Measurements from ENCODE around the gene HSPA9.

The HSPA9 gene

GRCh38 chr5:138557677-138558076 lies 17.5 kb downstream of the HSPA9 start:
- DNase-seq, result no peak

GRCh38 chr5:138554143-138554542 lies 21.1 kb downstream of the HSPA9 start:
- DNase-seq, result no peak

GRCh38 chr5:138553437-138554095 lies 21.6 kb downstream of the HSPA9 start:
- DNase-seq, result no peak

GRCh38 chr5:138552657-138553056 lies 22.5 kb downstream of the HSPA9 start:
- peak; percentile 56 for DNase-seq

- DNase-seq, result no peak
Observed at GRCh38 chr5:138549414-138549813, 25.8 kb downstream of the HSPA9 start.

GRCh38 chr5:138545919-138546562 lies 29.2 kb downstream of the HSPA9 start:
- DNase-seq, result peak; percentile 13

- DNase-seq, result peak; percentile 25
Observed at GRCh38 chr5:138544181-138545134, 30.7 kb downstream of the HSPA9 start.

GRCh38 chr5:138543730-138544104 lies 31.5 kb downstream of the HSPA9 start:
- no peak for DNase-seq

- peak; percentile 100 for DNase-seq
Observed at GRCh38 chr5:138542956-138543729, 32.1 kb downstream of the HSPA9 start, which contains the start of gene ETF1. TSS of gene ETF1 (minus strand) at chr5:138543236. CDS start at chr5:138542918, 318 bp downstream.

- DNase-seq, result peak; percentile 58
Observed at GRCh38 chr5:138542180-138542955, 32.8 kb downstream of the HSPA9 start.

- no peak for DNase-seq
Observed at GRCh38 chr5:138541511-138542179, 33.6 kb downstream of the HSPA9 start.

GRCh38 chr5:138539791-138540190 lies 35.4 kb downstream of the HSPA9 start:
- no peak for DNase-seq

GRCh38 chr5:138538943-138539627 lies 36.1 kb downstream of the HSPA9 start:
- no peak for DNase-seq

GRCh38 chr5:138536665-138537315 lies 38.4 kb downstream of the HSPA9 start:
- peak; percentile 26 for DNase-seq

- DNase-seq, result no peak
Observed at GRCh38 chr5:138536215-138536614, 39.0 kb downstream of the HSPA9 start.

GRCh38 chr5:138533973-138534941 lies 40.9 kb downstream of the HSPA9 start:
- no peak for DNase-seq

GRCh38 chr5:138529812-138530211 lies 45.4 kb downstream of the HSPA9 start:
- no peak for DNase-seq

- no peak for DNase-seq
Observed at GRCh38 chr5:138528744-138529469, 46.3 kb downstream of the HSPA9 start.

Data from DMS53 (cell line).